GM19463 (cell line): ENCODE data around the gene MYO3B.

Source experiments
- ATAC-seq: cut with Tn5 transposase; IDR thresholded peaks from one replicate; pipeline ENCODE4 v1.9.1; 2021; ENCODE audit warnings: mild to moderate bottlenecking, moderate library complexity; ENCODE audit not compliant: unreplicated experiment

Gene MYO3B

GRCh38 chr2:170206805-170207407, 29.0 kb downstream of the MYO3B start:
- ATAC-seq, result no peak

- no peak for ATAC-seq
Measured at GRCh38 chr2:170207901-170208300, 30.0 kb downstream of the MYO3B start.

GRCh38 chr2:170208967-170209366, 31.0 kb downstream of the MYO3B start:
- ATAC-seq, result no peak

- peak; percentile 73 for ATAC-seq
Measured at GRCh38 chr2:170212625-170213280, 34.8 kb downstream of the MYO3B start.

GRCh38 chr2:170213281-170213625, 35.3 kb downstream of the MYO3B start:
- peak; percentile 13 for ATAC-seq

- no peak for ATAC-seq
Measured at GRCh38 chr2:170213651-170214050, 35.7 kb downstream of the MYO3B start.

GRCh38 chr2:170214309-170214948, 36.5 kb downstream of the MYO3B start:
- no peak for ATAC-seq

GRCh38 chr2:170215021-170215420, 37.1 kb downstream of the MYO3B start:
- no peak for ATAC-seq

GRCh38 chr2:170216428-170216827, 38.5 kb downstream of the MYO3B start:
- no peak for ATAC-seq

- ATAC-seq, result no peak
Measured at GRCh38 chr2:170216981-170217380, 39.0 kb downstream of the MYO3B start.

- no peak for ATAC-seq
Measured at GRCh38 chr2:170217778-170218251, 39.9 kb downstream of the MYO3B start.

GRCh38 chr2:170218456-170218855, 40.5 kb downstream of the MYO3B start:
- ATAC-seq, result no peak

- ATAC-seq, result no peak
Measured at GRCh38 chr2:170218931-170219330, 41.0 kb downstream of the MYO3B start.

- ATAC-seq, result no peak
Measured at GRCh38 chr2:170221317-170222288, 43.7 kb downstream of the MYO3B start.

- no peak for ATAC-seq
Measured at GRCh38 chr2:170222298-170222697, 44.4 kb downstream of the MYO3B start.

- no peak for ATAC-seq
Measured at GRCh38 chr2:170222842-170223241, 44.9 kb downstream of the MYO3B start.

GRCh38 chr2:170224692-170225294, 46.8 kb downstream of the MYO3B start:
- no peak for ATAC-seq

GRCh38 chr2:170226216-170226615, 48.3 kb downstream of the MYO3B start:
- ATAC-seq, result no peak

GRCh38 chr2:170227507-170227947, 49.6 kb downstream of the MYO3B start:
- ATAC-seq, result peak; percentile 85

GRCh38 chr2:170227951-170228350, 50.0 kb downstream of the MYO3B start:
- ATAC-seq, result no peak

GRCh38 chr2:170228429-170228828, 50.5 kb downstream of the MYO3B start:
- no peak for ATAC-seq
